ENCODE measurements around the gene RNF151. TPM values are rescaled to one million over a fixed set of nuclear protein-coding genes. Genes with fewer than 3 reads are reported as not detected.

RNF151 gene
- total and polyA plus RNA-seq, 10 of the 15 experiments (the other 5 are each of a cell fraction or from before 2014, with no cell fraction given) = 0.17 to 0.56 TPM; not detected in 8

- TF ChIP-seq ZNF687 (IDR thresholded peaks at IDR 0.05) = no peak
- no peak for TF ChIP-seq SPI1 (IDR thresholded peaks at IDR 0.05; ENCODE audit: borderline replicate concordance, insufficient read depth, low read depth, low read length)
- TF ChIP-seq IKZF2 (IDR thresholded peaks at IDR 0.05) = 0 out of 4 replicates have a peak, but pooled peaks of 1 of the 2 experiments have one; percentile 24
- no peak for TF ChIP-seq NKRF (conservative IDR thresholded peaks at IDR 0.05)
- TF ChIP-seq ZBTB33 (IDR thresholded peaks at IDR 0.05) = no peak
- TF ChIP-seq PKNOX1 (IDR thresholded peaks at IDR 0.05) = no peak
- no peak for TF ChIP-seq KLF5 (IDR thresholded peaks at IDR 0.05; ENCODE audit: partially characterized antibody)
- TF ChIP-seq BACH1 (IDR thresholded peaks at IDR 0.05; ENCODE audit: borderline replicate concordance) = 0 out of 2 replicates have a peak, but pooled peaks have one; percentile 14
- no peak for TF ChIP-seq ZNF592 (IDR thresholded peaks at IDR 0.05)
- peak in 1 of 2 experiments; percentile 44; a peak in 1 of 4 replicates for TF ChIP-seq BHLHE40 (IDR thresholded peaks at IDR 0.05; ENCODE audit: borderline replicate concordance in 1 of 2, low read depth in 2 of 2, low read length in 1 of 2)
- TF ChIP-seq SIN3A (IDR thresholded peaks at IDR 0.05; ENCODE audit: low read depth, low read length) = peak; percentile 15; the same call in 1 of the 2 replicates
- TF ChIP-seq LARP7 (IDR thresholded peaks at IDR 0.05) = peak; percentile 68; the same call in 1 of the 2 replicates
Observed at GRCh38 chr16:1990351-1991134, 23.9 kb downstream of the RNF151 start (continued).

Measured in GM12878 (cell line).